NCI-H774 (cell line): ENCODE data around the gene SNED1.

Experiments used
- DNase-seq: peaks from one replicate; lab custom pipeline; 2025; lab: John Stamatoyannopoulos, UW

SNED1 gene

GRCh38 chr2:241132538-241133435 is 134.4 kb downstream of the SNED1 start:
- no peak for DNase-seq

GRCh38 chr2:241133436-241133820 is 135.0 kb downstream of the SNED1 start:
- no peak for DNase-seq

- no peak for DNase-seq
These were observed 136.3 kb downstream of the SNED1 start for GRCh38 chr2:241134711-241135110.

GRCh38 chr2:241135737-241136136 is 137.3 kb downstream of the SNED1 start:
- DNase-seq: no peak

GRCh38 chr2:241136191-241136590 is 137.8 kb downstream of the SNED1 start:
- no peak for DNase-seq

- no peak for DNase-seq
These were observed 138.3 kb downstream of the SNED1 start for GRCh38 chr2:241136661-241137260.

GRCh38 chr2:241137276-241138190 is 139.1 kb downstream of the SNED1 start:
- no peak for DNase-seq

- no peak for DNase-seq
These were observed 140.1 kb downstream of the SNED1 start for GRCh38 chr2:241138471-241138870.

- DNase-seq: no peak
These were observed 141.4 kb downstream of the SNED1 start for GRCh38 chr2:241139531-241140444.

- no peak for DNase-seq
These were observed 142.0 kb downstream of the SNED1 start for GRCh38 chr2:241140445-241140840.

- DNase-seq: no peak
These were observed 142.9 kb downstream of the SNED1 start for GRCh38 chr2:241141214-241141770.

- DNase-seq: no peak
These were observed 143.6 kb downstream of the SNED1 start for GRCh38 chr2:241142063-241142462.

- DNase-seq: no peak
These were observed 144.2 kb downstream of the SNED1 start for GRCh38 chr2:241142593-241142992.
